ENCODE results near the gene RABAC1.
A peak's percentile ranks its signal among the peaks of the same experiment; 100 is the strongest.

The RABAC1 gene

GRCh38 chr19:41937525-41938468 is 21.3 kb downstream of the RABAC1 start:
- Histone ChIP-seq H3F3A (ENCODE audit: insufficient read depth) (peaks cover 62% of the 10 kb centered on the region), H3K27ac (ENCODE audit: low read depth, low read length) (peak overlapping the region; percentile 99), H3K9ac (ENCODE audit: low read length) (peak overlapping the region; percentile 81)

GRCh38 chr19:41936961-41937360 is 22.2 kb downstream of the RABAC1 start:
- peaks cover 59% of the 10 kb centered on the region for H3F3A ChIP-seq (ENCODE audit: insufficient read depth)
- H3K4me2 ChIP-seq (ENCODE audit: low read depth, low read length, poor library complexity, severe bottlenecking) = peak overlapping the region; percentile 84
- H2AFZ ChIP-seq (ENCODE audit: low read depth, low read length, severe bottlenecking) = no peak overlapping the region
- no peaks in the 10 kb centered on the region for H3K9me2 ChIP-seq (replicated peaks; ENCODE audit: insufficient read depth, low read length)
- peak overlapping the region; percentile 99 for H3K27ac ChIP-seq (ENCODE audit: low read depth, low read length)
- no peak for TF ChIP-seq CTCF (IDR thresholded peaks at IDR 0.05; ENCODE audit: insufficient read depth, low read length, poor library complexity, severe bottlenecking)
- no peak for TF ChIP-seq EZH2phosphoT487 (conservative IDR thresholded peaks at IDR 0.05; ENCODE audit: low read length)
- no peaks in the 10 kb centered on the region for H3K27me3 ChIP-seq (ENCODE audit: low read length)
- H3K4me3 ChIP-seq (ENCODE audit: insufficient read depth, low read length, poor library complexity, severe bottlenecking) = peak overlapping the region; percentile 50
- peaks cover 4% of the 10 kb centered on the region; the same call in 1 of the 2 replicates for H3K79me2 ChIP-seq (ENCODE audit: insufficient read depth, low read length)
- peak overlapping the region; percentile 81 for H3K9ac ChIP-seq (ENCODE audit: low read length)
- no peaks in the 10 kb centered on the region for H3K36me3 ChIP-seq (ENCODE audit: low read length)
- no peaks in the 10 kb centered on the region for H4K20me1 ChIP-seq (ENCODE audit: low read depth, low read length)
- H3K9me3 ChIP-seq (ENCODE audit: insufficient read depth, low read length) = no peaks in the 10 kb centered on the region

More at GRCh38 chr19:41937525-41938468, 21.3 kb downstream of the RABAC1 start:
- no peaks in the 10 kb centered on the region for H3K9me3 ChIP-seq (ENCODE audit: insufficient read depth, low read length)
- TF ChIP-seq CTCF (IDR thresholded peaks at IDR 0.05; ENCODE audit: insufficient read depth, low read length, poor library complexity, severe bottlenecking) (no peak), EZH2phosphoT487 (conservative IDR thresholded peaks at IDR 0.05; ENCODE audit: low read length) (no peak)
- H4K20me1 ChIP-seq (ENCODE audit: low read depth, low read length) = no peaks in the 10 kb centered on the region
- H3K36me3 ChIP-seq (ENCODE audit: low read length) = no peaks in the 10 kb centered on the region
- peaks cover 4% of the 10 kb centered on the region; the same call in 1 of the 2 replicates for H3K79me2 ChIP-seq (ENCODE audit: insufficient read depth, low read length)
- no peak overlapping the region for H2AFZ ChIP-seq (ENCODE audit: low read depth, low read length, severe bottlenecking)
- H3K4me3 ChIP-seq (ENCODE audit: insufficient read depth, low read length, poor library complexity, severe bottlenecking) = peak overlapping the region; percentile 50
- peak overlapping the region; percentile 84 for H3K4me2 ChIP-seq (ENCODE audit: low read depth, low read length, poor library complexity, severe bottlenecking)
- H3K9me2 ChIP-seq (replicated peaks; ENCODE audit: insufficient read depth, low read length) = no peaks in the 10 kb centered on the region
- H3K27me3 ChIP-seq (ENCODE audit: low read length) = no peaks in the 10 kb centered on the region

GRCh38 chr19:41936416-41936850 is 22.7 kb downstream of the RABAC1 start:
- TF ChIP-seq CTCF (IDR thresholded peaks at IDR 0.05; ENCODE audit: insufficient read depth, low read length, poor library complexity, severe bottlenecking) (no peak), EZH2phosphoT487 (conservative IDR thresholded peaks at IDR 0.05; ENCODE audit: low read length) (no peak)
- no peak overlapping the region for H2AFZ ChIP-seq (ENCODE audit: low read depth, low read length, severe bottlenecking)
- H3K79me2 ChIP-seq (ENCODE audit: insufficient read depth, low read length) = peaks cover 4% of the 10 kb centered on the region; the same call in 1 of the 2 replicates
- H3K27me3 ChIP-seq (ENCODE audit: low read length) = no peaks in the 10 kb centered on the region
- H3K9ac ChIP-seq (ENCODE audit: low read length) = peak overlapping the region; percentile 81
- peak overlapping the region; percentile 84 for H3K4me2 ChIP-seq (ENCODE audit: low read depth, low read length, poor library complexity, severe bottlenecking)
- no peaks in the 10 kb centered on the region for H4K20me1 ChIP-seq (ENCODE audit: low read depth, low read length)
- peak overlapping the region; percentile 50 for H3K4me3 ChIP-seq (ENCODE audit: insufficient read depth, low read length, poor library complexity, severe bottlenecking)
- no peaks in the 10 kb centered on the region for H3K9me3 ChIP-seq (ENCODE audit: insufficient read depth, low read length)
- H3F3A ChIP-seq (ENCODE audit: insufficient read depth) = peaks cover 54% of the 10 kb centered on the region
- no peaks in the 10 kb centered on the region for H3K9me2 ChIP-seq (replicated peaks; ENCODE audit: insufficient read depth, low read length)
- H3K36me3 ChIP-seq (ENCODE audit: low read length) = no peaks in the 10 kb centered on the region
- H3K27ac ChIP-seq (ENCODE audit: low read depth, low read length) = peak overlapping the region; percentile 99
